NCI-H524 (cell line): ENCODE data around the gene CEND1.

Experiments used
- DNase-seq, 2 experiments: peaks; one replicate each; lab custom pipeline; 2025; lab: John Stamatoyannopoulos, UW

The CEND1 gene

GRCh38 chr11:789943-790342, at the start of gene CEND1:
CEND1 (minus strand) TSS chr11:790090; CDS start chr11:788576, 1,514 bp downstream.
- peak in 1 of 2 experiments; percentile 53 for DNase-seq

GRCh38 chr11:839280-839623, 49.4 kb upstream of the CEND1 start:
- no peak for DNase-seq

- peak; percentile 69 to 88 for DNase-seq
Observed at GRCh38 chr11:838441-839279, 48.8 kb upstream of the CEND1 start.

GRCh38 chr11:837990-838307, 48.1 kb upstream of the CEND1 start:
- no peak for DNase-seq

- DNase-seq: no peak
Observed at GRCh38 chr11:837189-837989, 47.5 kb upstream of the CEND1 start.

- no peak for DNase-seq
Observed at GRCh38 chr11:836700-837099, 46.8 kb upstream of the CEND1 start.

- no peak for DNase-seq
Observed at GRCh38 chr11:836274-836673, 46.4 kb upstream of the CEND1 start.

- no peak for DNase-seq
Observed at GRCh38 chr11:834371-835316, 44.8 kb upstream of the CEND1 start.

GRCh38 chr11:833849-834311, 44.0 kb upstream of the CEND1 start:
- DNase-seq: no peak

- DNase-seq: no peak
Observed at GRCh38 chr11:833114-833791, 43.4 kb upstream of the CEND1 start.

GRCh38 chr11:832529-833113, 42.7 kb upstream of the CEND1 start, which contains the start of gene CD151:
CD151 (plus strand) TSS chr11:832952; CDS start chr11:836070, 3,118 bp downstream.
- peak in 1 of 2 experiments; percentile 28 for DNase-seq

- DNase-seq: no peak
Observed at GRCh38 chr11:831961-832528, 42.2 kb upstream of the CEND1 start.

GRCh38 chr11:831118-831864, 41.4 kb upstream of the CEND1 start:
- peak; percentile 25 to 49 for DNase-seq

GRCh38 chr11:830295-831117, 40.6 kb upstream of the CEND1 start:
- DNase-seq: peak; percentile 64 to 80

GRCh38 chr11:829847-830294, 40.0 kb upstream of the CEND1 start:
- DNase-seq: no peak

- DNase-seq: no peak
Observed at GRCh38 chr11:829176-829846, 39.4 kb upstream of the CEND1 start.

- DNase-seq: no peak
Observed at GRCh38 chr11:828506-829175, 38.8 kb upstream of the CEND1 start.

- no peak for DNase-seq
Observed at GRCh38 chr11:827897-828192, 38.0 kb upstream of the CEND1 start, which contains the start of gene CRACR2B. CRACR2B (plus strand) TSS chr11:827919; CDS start chr11:828608, 689 bp downstream.
